Measurements from ENCODE around the gene CTCFL.

- TF ChIP-seq POLR2AphosphoS5 (IDR thresholded peaks at IDR 0.05; ENCODE audit: low read depth, low read length) (no peak), TAF1 (IDR thresholded peaks at IDR 0.05; ENCODE audit: borderline replicate concordance, insufficient read depth, low read length) (no peak)
These were observed 4.9 kb upstream of the CTCFL start for GRCh38 chr20:57529810-57530209.

All from PFSK-1 (cell line).